HFF-Myc (cell line): Measurements from ENCODE around the gene NTN3.

ENCODE experiments used
- DNase-seq: peaks from one replicate; pipeline ENCODE4 v3.0.0-alpha.2; 2011; ENCODE audit warnings: low read depth; ENCODE audit errors: extremely low read depth
- H3K4me3 ChIP-seq: replicated peaks from 2 replicates; pipeline ENCODE4 v1.5.1; 2011; ENCODE audit warnings: low read depth, mild to moderate bottlenecking, control low read depth, low read length
- CTCF ChIP-seq: IDR thresholded peaks from 2 replicates; pipeline ENCODE4 v1.5.1; 2012; ENCODE audit warnings: mild to moderate bottlenecking, low read depth, low read length, control low read depth; ENCODE audit errors: missing control alignments

Gene NTN3

GRCh38 chr16:2493605-2494004 is 22.5 kb downstream of the NTN3 start:
- no peak for TF ChIP-seq CTCF
- no peak for DNase-seq
- no peak overlapping the region for H3K4me3 ChIP-seq

GRCh38 chr16:2494616-2495015 is 23.5 kb downstream of the NTN3 start:
- DNase-seq, result no peak

GRCh38 chr16:2495041-2495440 is 23.9 kb downstream of the NTN3 start:
- no peak overlapping the region for H3K4me3 ChIP-seq
- no peak for DNase-seq

More at GRCh38 chr16:2494616-2495015, 23.5 kb downstream of the NTN3 start:
- H3K4me3 ChIP-seq, result no peak overlapping the region
- no peak for TF ChIP-seq CTCF

GRCh38 chr16:2496223-2497115 is 25.4 kb downstream of the NTN3 start:
- TF ChIP-seq CTCF, result no peak
- no peak overlapping the region for H3K4me3 ChIP-seq
- DNase-seq, result no peak

More at GRCh38 chr16:2495041-2495440, 23.9 kb downstream of the NTN3 start:
- TF ChIP-seq CTCF, result no peak

GRCh38 chr16:2497116-2497630 is 26.1 kb downstream of the NTN3 start:
- TF ChIP-seq CTCF, result no peak
- DNase-seq, result no peak
- no peak overlapping the region for H3K4me3 ChIP-seq

- TF ChIP-seq CTCF, result no peak
- H3K4me3 ChIP-seq, result no peak overlapping the region
- no peak for DNase-seq
Observed at GRCh38 chr16:2497695-2498484, 26.8 kb downstream of the NTN3 start.
